AG08396 (cell line): Measurements from ENCODE around the gene SMIM23.

Source experiments
- DNase-seq: peaks from one replicate; pipeline ENCODE4 v3.0.0; 2012; ENCODE audit warnings: low spot score, mixed read lengths

Gene SMIM23

DNA sequence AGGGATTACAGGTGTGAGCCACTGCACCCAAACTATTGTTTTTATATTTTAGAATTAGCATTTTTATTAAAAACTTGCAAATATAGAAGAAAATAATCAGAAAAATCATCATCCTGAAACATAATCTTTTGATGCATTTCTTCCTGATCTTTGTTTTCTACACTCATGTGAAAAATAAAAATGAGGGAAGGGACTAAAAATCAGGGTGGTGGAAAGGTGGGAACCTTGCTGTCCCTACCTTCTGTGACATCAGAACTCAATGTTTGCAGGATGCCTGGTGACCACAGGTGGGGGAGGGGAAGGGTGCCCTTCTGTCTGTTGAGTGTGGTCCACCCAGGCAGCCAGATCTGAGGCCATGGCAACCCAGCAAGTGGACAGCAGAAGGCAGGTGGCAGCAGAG, at the start of gene SMIM23:
TSS of gene SMIM23 (plus strand) at position 301 of the 400 bp plus-strand sequence. CDS start at position 356, 55 bp downstream.
- no peak for DNase-seq

DNA sequence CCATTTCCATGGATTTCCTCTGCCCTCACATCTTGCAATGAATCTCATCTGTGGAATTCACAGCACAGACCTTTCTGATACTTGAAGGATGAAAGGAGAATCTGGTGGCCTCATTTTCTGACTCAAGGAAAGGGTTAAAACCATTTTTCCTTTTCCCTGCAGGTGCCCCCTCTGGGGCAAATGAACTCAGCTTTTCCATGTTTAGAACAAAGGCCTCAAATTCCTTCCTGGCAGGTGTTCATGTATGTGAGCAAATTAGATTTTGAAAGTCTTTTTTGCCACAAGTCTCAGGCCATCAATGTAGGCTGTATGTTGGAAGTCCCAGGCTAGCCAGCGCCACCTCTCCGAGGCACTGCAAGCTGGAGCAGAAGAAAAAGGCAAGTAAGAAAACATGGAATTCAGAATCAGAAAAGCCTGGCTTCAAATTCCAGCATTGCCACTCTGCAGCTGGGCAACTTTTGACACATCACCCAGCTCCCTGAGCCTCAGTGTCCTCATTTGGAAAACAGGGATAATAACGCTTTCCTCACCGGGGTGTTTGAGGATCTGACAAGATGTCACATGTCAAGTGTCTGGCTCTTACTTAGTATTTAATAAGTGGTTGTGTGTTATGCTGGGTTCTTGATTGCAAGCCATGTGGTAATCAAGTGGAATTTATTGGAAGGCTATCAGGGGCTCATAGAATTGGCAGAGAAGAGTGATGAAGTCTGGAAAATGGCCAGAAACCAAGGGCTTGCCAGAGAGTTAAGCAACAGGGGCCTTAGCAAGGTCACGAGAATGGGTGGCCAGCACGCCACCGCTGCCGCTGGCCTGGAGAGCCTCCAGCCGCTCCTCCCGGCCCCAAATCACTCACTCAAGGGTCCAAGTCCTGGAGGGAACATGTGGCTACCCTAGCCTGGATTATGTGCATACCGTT, 48.4 kb upstream of the SMIM23 start:
- peak; percentile 18 for DNase-seq

DNA sequence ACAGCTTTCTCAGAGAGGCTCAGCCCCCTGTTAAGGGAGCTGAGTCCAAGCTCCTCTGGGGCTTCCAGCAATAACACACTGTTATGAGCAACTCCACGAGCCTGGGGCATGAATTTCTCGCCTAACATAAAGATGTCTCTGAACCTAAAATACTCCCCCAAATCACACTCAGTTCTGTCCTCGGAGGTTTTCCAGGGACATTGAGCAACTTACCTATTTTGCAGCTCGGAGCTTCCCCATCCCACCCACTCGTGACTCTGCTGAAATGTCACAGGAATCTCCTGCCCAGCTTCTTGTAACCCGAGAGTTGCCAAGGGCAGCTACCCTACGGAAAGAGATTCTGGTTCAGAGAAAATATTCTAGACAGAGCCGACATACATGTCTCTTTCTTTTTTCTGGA, 47.1 kb upstream of the SMIM23 start:
- no peak for DNase-seq

DNA sequence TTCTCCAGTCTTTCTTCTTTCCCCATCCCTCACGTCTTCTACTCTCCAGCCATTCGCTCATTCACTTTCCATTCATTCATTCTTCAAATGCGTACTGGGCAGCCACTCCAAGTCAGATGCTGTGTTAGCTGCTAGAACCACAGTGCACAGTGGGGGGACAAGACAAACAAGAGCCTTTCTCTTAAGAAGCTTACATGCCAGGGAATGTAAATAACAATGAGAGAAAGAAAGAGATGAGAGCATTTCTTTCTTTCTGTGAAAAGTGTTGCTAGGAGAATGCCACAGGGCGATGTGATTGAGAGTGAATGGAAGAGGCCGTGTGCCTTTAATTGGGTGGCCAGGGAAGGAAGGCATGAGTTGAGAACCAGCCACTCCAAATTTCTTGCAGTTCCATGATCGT, 46.3 kb upstream of the SMIM23 start:
- DNase-seq: no peak

DNA sequence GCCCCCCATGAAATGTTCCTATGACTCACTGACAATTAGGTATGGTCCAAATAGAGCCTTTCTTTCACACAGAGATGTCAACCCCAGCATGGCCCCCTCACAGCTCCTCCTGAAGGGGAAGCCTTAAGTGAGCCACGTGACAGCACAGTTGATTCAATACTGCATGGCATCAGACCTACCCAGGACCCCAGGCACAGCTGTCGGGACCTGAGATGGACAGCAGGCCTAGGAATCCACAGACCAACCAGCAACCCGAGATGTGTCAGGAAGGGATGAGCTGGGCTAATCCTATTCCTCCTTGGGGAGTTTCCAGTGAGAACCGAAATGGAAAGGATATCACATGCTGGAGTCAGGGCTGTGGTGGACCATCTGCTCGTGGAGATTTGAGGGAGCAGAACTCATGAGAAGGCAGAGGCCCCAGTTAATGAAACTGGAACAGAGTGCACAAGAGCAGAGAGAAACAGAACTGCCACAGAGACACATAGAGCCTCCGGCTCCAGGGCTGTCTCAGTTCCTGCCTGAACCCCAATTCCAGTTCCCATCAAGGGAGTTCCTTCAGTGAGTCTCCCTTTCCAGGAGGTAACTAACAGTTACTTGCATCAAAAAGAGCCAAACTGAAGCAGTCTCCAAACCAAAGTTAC, 42.1 kb upstream of the SMIM23 start:
- no peak for DNase-seq

DNA sequence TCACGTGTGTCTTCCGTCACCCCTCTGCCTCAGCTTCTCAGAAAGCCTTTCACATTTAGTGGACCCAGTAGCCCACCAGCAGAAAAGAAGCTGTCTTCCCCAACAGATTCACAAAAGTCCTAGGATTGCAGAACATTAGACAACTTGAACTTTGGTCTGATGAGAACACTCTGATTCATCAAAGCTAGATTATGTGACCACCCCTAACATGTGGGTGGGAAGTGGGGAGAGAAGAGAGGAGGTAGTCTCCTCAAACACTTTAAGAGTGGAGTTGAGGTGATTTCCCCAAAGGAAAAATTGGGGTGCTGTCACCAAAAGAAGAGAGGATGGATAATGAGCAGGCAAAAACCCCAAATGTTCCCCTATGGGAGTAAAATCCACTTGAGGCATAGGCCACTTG, 41.4 kb upstream of the SMIM23 start:
- DNase-seq: no peak

DNA sequence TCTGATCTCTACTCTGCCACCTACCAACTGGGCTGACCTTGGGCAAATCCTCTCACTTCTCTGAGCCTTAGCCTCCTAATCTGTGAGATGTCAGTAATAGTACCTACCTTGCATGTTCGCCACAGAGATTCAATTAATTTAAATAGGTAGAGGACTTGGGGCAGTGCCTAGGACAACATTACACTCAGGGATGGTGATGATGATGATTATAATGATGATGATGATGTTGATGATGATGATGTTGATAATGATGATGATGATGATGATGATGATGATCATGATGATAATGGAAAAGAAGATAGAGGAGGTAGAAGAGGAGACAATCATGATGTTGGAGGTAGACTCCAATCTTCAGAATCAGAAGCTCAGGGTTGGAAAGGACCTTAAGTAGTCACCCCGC, 40.7 kb upstream of the SMIM23 start:
- no peak for DNase-seq

DNA sequence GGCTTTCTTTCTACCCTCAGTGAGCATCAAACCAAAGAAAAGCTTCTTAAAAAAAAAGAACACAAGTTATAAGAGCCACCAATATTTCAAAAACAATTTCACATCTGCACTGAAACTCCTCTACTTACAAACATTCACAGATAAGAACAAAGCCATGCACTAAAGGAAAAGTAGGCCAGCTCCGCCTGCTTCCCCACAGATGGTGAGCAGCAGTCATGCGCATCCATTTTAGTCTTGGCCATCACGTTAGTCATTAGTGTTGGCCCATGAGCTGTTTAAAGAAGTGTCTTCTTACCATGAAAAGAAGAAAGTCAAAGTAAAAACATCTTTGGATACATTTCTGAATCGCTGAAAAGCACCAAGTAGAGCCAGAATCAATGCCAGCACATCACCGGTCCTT, 40.0 kb upstream of the SMIM23 start:
- no peak for DNase-seq

DNA sequence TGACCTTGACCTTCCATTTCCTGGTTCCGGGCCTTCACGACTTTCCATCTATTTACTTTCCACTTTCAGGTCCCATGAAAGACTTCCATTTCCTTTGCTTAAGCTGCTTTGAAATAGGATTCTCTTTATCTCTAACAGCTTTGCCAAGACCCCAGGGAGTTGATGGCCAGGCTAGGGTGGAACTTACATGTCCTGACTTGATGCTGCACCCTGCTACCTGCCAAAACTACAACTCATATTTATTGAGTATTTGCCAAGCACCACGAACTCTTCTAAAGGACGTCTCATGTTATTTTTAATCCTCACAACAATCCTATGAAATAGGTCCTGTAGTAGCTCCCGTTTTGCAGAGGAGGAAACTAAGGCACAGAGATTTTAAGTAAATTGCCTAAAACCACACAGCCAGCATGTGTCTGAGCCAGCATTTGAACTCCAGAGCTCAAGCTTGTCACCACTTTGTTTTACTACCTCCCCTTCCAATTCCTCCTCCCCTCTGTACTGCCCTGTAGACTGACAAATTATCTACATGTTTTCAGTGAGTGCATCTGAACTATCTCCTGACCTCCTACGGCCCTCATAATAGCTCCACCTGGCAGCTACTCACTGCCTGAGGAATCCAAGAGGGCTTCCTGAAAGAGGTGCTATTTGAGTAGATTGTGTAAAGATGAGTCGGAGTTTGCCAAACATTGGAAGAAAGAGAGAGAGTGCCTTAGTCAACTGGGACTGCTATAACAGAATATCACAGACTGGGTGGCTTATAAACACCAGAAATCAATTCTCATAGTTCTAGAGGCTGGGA, 38.4 kb upstream of the SMIM23 start:
- no peak for DNase-seq

DNA sequence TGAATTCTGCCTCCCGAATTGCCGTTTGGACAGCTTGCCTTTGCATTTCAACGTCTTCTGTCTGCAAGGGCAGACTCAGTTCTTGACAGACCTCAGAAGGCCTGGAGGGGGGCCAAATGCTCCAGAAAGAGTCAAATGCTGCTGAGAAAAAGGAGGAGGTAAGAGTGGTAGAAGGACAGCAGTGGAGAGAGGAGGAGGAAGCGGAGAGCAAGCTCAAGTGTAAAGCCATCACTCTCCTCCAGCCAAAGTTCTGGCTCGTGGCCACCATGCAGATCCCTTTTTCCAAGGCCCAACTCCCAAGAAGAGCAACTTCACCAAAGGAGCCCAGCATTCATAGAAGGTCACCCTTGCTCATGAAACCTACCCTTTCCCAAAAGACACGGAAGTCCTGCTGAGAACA, 36.9 kb upstream of the SMIM23 start:
- no peak for DNase-seq

DNA sequence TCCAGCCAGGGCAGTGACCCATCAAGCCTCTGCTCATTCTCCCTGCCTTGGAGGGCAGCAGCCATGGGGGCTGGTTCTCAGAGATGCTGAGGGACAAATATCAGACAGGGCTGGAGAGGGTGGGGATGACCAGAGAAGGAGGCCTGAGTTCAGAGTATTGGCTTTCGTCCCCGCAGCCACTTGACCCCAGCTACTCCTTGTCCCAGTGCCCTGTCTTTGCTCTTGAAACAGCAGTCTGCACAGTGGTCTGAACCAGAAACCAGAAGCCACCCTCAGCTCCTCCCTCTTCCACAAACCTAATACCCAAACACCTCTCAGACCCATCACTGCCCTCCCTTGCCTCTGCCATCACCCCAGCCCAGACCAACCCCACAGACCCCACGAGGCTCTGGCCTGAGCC, 36.3 kb upstream of the SMIM23 start:
- no peak for DNase-seq

DNA sequence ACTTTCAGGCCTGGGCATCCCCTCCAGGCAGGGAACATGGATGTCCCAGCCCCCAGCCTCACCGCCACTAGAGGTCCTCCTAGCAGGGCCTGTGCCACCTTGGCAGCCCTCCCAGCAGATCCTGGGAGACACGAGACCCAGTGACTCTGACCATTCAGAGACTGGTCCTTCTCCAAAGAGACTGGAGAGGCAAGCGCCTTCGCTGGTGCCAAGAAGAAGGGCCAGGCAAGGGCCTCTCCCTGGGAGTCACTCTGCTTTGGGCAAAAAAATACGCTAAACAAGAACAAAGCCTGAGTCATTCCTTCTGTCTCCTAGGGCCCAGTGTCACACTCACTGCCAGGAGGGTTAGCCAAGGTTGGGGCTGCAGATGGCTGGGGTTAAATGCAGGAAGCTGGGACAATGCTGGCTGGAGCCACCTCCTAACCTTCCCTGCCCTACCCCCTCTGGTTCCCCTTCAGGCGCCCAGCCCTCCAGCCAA, 35.3 kb upstream of the SMIM23 start:
- DNase-seq: peak; percentile 29

DNA sequence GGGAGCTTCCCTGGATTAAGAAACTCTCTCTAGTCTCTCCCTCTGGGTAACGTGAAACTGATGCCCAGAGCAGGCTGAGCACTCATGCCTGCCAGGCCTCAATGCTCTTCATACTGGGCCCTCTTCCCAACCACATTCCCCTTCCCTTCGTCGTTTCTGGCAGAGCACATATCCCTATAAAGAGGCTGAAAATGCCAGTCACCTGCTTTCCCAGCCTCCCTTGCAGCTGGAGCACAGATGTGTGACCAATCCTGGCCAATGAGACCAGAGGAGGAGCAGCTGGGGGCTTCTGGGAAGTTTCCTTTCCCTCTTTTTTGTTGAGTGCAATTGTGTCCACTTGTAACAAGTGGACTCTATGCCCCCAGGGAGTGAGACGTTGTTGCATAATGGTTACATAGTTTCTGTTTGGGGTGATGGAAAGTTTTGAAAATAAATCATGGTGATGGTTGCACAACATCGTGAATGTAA, 30.2 kb upstream of the SMIM23 start:
- no peak for DNase-seq

DNA sequence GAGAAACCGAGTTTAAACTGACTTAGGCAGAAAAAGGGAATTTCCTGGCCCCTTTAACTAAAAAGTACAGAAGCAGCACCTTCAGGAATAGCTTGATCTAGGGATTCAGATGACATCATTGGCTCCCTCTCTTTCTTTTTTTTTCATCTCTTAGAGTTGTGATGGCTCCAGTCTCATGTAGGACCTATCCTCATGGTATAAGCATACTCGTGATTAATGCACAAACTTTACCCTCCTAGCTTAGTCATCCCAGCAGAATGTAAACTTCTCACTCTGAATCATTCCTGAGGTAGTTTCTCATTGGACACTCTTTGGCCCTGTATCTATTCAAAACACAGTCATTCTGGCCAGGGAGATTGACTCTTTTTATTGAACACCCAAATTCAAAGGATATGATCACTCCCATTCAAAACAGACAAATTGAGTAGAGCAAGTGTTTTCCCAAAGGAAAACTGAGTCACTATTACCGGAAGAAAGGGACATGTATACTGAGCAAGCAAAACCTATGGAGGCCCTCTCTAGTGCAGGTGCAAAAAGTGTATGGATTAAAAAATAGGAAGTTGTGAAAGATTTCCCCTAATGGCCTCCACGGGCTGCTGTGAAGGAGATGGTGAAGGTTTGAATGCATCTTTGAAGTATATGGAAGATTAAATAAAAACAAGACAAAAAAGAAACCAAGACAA, 27.6 kb upstream of the SMIM23 start:
- DNase-seq: peak; percentile 85

DNA sequence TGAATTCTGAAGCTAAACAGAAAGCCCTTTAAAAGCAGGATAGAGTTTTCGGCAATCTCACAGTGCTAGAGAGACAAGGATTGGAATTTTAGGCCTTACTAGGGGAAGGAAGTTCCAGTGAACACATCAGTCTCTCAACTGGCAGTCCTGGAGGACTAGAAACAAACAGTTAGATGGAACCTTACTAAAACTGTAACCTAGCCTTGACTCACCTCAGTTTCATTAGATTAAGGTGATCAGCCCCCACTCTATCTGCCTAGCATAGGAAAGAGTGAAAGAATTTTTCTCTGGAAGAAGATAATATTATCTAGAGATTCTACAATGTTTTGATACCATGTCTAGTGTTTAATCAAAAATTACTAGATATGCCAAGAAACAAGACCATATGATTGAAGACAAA, 25.8 kb upstream of the SMIM23 start:
- DNase-seq: no peak

DNA sequence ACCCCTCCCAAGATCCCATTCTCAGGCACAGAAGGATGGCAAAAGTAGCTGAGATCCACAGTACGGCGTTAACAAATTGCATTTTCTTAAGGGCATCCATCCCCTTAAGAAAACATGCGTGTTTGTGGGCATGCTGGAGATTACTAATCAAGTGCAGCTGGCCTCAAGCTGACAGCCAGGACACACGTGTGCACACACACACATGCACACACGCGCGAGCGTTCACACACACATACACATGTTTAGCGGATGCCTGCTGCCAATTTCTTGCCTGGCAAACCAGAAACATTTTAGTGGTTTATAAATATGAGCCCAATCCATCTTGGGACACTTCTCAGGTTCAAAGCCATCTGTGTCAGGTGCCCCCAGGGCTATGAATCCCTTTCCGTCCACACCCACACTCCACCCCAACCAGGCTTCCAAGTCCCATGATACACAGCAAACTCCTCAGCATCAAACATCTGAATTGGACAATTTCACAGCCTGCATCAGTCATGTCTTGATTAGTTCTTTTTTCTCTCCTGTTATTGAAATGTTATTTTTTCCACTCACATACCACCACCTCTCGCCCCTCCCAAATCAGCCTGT, 23.5 kb upstream of the SMIM23 start:
- no peak for DNase-seq

DNA sequence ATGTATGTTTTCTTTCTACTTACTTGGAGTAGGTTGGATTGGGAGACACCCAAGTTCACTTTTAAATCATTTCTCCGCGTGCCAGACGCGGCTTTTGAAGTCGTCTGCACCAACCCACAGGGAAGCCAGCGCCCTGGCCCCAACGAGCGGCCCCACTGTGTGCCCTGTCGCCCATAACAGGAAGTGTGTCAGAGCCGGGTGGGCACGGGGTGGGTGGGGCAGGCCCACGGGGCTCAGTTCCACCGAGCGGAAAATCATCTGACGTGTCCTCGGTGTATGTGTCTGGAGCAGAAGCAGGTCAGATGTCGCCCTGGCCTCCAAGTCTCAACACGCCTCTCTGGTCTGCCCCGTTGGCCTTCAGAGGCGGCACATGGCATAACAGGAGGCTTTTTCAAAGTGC, 22.7 kb upstream of the SMIM23 start:
- DNase-seq: no peak

DNA sequence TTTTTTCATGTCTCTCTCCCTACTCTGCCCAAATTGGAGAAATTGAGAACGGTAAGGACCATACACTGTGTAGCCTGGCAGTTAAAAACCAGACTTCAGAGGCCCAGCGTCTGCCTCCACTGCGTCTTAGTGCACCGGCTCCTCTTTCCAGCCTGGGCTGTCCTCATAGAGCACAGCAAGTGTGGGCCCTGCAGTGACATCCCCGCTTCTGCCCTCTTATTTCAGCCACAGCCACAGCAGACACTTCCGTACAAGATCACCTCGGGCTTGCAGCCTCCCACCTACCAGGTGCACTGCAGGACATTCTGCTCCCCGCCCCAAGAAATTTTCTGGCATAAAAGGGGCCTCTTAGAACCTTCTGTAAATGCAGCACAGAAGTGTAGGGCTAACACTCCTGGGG, 21.4 kb upstream of the SMIM23 start:
- DNase-seq: no peak

DNA sequence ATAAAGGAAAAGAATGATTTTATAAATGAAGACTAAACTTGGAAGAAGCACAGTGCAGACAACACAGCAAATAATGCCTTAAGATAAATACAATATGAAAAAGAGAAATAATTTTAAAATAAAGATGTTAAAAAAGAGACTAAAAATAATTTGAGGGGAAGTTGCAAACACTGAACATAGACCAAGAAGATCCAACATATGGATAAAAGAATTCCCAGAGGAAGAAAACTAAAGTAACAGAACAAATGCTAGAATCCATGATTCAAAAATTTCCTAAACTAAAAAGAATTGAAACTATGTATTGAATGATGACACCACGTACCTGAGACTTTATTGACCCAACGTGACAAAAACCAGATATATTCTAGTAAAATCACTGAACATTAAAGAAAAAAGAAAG, 18.7 kb upstream of the SMIM23 start:
- DNase-seq: no peak

DNA sequence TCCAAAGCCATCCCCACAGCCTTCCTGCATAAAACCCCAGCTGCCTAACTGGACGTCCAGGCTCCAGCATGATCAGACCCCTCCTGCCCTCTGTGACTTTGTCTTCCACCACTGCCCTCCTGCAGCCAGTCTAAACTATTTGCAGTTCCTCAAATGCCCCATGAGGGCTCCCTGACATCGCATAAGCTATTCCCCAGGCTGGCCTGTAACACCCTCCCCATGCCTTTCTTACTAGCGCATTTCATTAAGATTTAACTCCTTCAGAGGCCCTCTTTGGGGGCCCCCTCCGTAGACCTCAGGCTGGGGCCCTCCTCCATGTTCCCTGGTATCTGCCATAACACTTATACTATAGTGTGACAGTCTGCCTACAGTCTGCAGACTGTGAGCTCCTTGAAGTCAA, 15.5 kb upstream of the SMIM23 start:
- no peak for DNase-seq

DNA sequence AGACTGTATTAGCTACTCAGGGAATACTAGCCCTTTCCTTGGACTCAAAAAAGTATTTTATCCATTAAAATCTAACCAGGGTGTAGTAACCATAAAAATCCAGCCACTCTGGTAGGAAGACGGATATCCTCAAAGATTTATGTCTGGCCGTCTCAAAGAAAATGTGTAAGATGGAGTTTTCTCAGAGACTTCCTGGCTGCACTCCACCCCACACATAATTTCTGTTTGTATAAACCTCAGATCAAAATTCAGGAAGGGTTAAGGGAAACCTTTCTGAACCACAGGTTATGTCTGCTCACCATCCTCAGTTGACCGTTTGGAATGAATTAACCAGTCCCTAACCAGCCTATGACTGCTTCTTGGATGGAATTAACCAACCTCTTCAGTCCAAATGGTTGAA, 13.8 kb upstream of the SMIM23 start:
- no peak for DNase-seq

DNA sequence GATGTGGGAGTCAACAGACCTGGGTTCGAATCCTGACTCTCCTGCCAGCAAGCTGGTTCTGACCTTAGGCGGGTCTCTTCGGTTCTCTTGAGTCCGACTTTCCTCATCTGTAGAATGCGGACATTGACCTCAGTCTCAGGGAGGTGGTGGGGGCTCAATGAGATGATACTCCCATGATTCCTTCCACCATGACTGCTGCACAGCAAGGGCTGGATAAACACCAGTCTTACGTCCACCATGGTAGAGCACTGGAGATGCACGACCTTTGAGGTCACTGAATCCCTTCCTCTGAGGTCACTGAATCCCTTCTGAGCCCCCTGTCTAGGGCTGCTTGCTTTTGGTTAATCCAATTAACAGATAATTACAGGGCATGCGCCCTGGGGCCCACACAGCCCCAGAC, 12.5 kb upstream of the SMIM23 start:
- no peak for DNase-seq
